Smooth muscle cell of the brain vasculature (primary cell): ENCODE results near the gene SHC3.

Experiments used
- DNase-seq: peaks from one replicate; pipeline ENCODE4 v3.0.0-alpha.2; 2012; ENCODE audit warnings: low read depth, low spot score

Gene SHC3

DNA sequence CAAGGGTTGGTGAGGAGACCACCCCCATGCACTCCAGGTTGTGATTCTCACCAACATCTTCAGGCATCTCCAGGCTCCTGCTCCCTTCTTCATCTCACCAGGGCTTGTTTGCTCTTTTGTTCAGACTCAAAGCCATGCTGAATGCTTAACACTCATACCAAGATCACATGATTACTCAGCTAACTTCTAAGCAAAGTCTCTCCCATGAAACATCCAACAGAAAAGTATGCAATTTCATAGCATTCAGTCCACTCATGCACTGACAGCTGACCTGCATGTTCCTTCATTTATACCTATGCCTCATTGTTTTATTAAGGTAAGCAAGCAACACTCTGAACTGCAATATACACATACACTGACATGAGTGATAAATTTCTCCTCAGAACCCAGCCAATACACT is 69.0 kb downstream of the SHC3 start:
- DNase-seq = no peak

- no peak for DNase-seq
Measured at GRCh38 chr9:89107406-89107805, 71.2 kb downstream of the SHC3 start.

DNA sequence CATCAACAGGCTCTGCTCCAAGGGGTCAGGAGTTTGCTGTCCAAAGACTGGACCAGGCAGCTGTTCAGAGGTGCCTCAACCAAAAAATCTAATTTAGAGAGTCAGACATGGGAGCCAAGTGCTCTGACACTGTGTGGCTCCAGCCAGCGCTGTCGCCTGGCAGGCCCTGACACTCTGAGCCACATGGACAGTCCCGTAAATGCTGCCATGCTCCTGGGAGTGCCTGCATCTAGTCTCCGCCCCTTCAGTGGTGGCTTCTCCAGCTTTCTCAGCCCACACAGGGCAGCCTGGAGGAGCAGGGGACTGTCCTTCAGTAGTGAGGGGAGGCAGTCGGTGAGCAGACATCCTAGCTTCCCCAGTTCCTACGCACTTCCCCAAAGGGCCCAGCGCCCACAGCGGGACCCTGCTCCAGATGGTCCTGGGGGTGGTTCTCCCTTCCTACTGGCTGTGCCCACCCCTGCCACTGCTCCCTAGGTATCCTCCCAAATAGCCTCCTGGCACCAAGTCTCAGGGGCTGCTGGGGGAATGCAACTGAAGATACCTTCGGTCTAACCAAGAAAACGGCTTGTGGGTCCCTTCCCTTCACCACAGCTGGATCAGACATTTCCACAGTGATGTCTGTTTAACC is 72.3 kb downstream of the SHC3 start:
- no peak for DNase-seq

DNA sequence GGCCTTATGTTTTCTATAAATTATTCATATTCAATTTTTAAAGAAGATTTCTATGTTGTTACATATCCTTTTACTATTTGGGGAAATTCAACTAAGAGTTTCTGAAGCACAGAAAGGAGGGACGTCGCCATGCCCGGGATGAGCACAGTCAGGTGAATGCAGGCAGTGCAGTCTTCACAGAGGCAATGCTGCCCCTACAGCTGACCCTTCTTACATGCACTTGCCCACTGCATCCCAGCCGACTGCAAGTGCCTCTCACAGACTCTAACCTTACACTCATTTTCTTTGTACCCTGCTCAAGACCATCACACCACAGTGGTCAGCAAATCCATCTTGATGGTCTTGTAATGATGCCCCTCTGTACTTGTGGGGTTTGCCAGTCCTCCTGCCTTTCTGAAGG is 73.8 kb downstream of the SHC3 start:
- no peak for DNase-seq

- no peak for DNase-seq
Measured at GRCh38 chr9:89097219-89097618, 81.4 kb downstream of the SHC3 start.

DNA sequence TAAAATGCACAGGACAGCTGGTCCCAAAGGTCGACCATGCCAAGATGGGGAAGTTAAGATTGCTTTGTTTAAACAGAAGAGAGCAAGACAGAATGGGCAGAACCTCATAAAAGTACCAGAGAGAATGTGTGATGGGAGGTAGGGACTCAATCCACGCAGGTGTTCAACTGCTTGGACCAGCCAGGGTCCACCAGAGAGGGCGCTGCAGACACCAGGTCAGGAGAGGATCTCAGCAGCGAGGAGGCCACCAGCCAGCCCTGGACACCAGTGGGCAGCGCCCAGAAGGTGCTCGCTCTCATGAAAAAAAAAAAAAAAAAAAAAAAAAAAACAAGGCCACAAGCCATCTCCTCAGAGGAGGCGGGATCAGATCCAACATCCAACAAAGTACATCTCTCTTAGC is 81.8 kb downstream of the SHC3 start:
- DNase-seq = no peak

DNA sequence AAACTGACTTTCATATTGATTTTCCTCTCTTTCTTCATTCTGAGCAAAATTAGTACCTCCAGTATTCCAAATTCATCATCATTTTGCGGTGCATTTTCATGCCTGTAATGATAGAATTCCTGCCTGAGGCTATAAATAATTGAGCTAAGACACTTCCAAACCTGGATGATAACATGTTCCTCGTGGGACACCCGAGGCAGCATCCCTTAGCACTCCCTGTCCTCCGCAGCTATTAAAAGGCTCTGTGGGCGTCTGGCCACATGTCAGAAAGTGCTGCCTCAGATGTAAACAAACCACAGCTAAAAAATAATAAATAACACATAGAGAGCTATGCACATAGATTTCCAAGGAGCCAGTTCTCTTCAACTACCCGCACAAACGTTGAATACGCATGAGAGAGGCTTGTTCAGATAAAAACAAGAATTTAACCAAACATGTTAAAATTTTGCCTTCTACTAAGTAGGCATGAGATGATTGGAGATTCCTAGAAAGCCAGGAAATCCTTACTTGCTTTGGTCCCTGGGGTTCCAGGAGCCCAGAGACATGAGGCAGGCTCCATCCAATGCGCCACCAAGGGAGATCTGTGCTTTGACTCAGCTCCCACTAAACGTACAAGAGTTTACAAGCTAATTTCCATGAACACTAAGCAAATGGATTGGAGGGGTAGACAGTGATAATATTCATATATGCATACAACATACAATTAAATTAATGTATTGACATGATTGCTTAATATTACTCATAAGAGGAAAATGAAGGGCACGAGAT is 82.7 kb downstream of the SHC3 start:
- DNase-seq = no peak

GRCh38 chr9:89093201-89093975 is 85.2 kb downstream of the SHC3 start:
- DNase-seq = no peak

- no peak for DNase-seq
Measured at GRCh38 chr9:89089176-89089575, 89.4 kb downstream of the SHC3 start.

DNA sequence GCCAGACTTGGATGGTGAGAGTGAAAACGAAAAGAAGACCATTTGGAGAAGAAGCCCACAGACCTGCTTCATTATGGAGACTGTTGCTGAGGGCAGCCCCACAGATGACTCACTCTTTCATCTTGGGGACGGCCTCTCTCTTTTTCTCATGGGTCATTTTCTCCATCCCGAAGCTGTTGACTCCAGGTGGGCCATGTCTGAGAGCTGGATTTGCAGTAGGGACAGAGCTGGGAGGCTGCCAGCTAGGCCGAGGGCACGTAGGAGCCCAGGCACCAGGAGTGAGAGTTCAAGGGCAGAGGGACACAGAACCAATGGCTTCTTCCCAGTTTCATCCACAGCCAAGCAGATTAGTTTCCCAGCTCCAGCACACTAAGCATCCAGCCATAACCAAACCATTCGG is 95.0 kb downstream of the SHC3 start:
- DNase-seq = no peak

- no peak for DNase-seq
Measured at GRCh38 chr9:89080193-89080592, 98.4 kb downstream of the SHC3 start.

DNA sequence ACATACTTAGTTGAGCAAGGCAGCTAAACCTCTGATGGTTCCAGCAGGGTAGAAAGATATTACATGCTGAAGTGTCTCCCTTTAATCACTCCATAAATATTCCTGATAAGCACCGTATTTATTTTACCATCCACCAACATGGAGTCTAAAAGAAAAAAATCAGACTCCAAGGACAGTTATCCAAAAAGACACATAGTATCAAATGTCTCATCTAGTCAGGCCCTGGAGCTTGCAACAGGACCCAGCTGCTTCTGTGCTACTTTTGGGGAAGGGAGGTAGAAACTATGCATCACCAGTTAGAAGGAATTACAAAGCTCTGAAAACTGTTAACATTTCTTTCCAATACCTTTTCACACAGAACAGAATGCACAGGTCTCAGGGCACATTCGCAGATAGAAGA is 99.2 kb downstream of the SHC3 start:
- no peak for DNase-seq

GRCh38 chr9:89078860-89079259 is 99.8 kb downstream of the SHC3 start:
- DNase-seq = no peak

- no peak for DNase-seq
Measured at GRCh38 chr9:89078421-89078820, 100.2 kb downstream of the SHC3 start.

DNA sequence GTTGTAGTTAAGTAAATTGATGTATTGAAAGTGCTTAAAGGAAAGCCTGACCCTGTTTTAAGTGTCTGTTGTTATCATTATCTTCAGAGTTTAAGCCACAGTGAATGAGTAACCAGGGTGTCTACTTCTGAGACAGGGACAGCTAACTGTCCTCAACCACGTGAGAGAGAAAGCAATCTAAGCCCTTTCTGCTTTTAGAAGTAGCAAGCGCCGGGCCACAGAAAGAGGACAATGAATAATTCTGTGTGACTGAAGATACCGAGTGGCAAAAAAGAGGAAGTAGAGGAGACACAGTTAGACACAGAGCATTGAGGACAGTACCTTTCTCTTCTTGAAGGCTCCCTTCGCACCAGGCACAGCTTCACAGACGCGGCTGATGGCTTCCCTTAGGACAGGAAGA is 101.1 kb downstream of the SHC3 start:
- DNase-seq = no peak

DNA sequence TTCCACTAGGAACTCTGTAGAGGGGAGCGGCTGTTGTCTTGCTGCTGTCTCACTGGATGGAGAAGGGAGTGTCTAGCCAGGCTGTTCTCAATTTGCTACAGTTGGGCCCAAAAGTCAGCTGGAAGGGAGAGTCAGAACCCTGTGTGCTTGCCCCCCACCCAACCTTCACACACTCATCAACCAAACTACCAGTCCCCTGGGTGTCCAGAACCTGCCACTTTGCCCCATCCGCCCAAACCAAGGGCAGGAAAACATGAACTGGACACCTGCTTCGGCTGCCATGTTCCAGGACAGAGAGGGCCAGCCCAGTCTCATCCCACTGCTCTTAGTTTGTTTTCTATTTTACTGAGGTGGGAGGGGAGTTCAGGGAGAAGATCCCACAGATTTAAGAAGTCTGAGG is 105.2 kb downstream of the SHC3 start:
- DNase-seq = no peak

- no peak for DNase-seq
Measured at GRCh38 chr9:89071591-89071990, 107.0 kb downstream of the SHC3 start.

DNA sequence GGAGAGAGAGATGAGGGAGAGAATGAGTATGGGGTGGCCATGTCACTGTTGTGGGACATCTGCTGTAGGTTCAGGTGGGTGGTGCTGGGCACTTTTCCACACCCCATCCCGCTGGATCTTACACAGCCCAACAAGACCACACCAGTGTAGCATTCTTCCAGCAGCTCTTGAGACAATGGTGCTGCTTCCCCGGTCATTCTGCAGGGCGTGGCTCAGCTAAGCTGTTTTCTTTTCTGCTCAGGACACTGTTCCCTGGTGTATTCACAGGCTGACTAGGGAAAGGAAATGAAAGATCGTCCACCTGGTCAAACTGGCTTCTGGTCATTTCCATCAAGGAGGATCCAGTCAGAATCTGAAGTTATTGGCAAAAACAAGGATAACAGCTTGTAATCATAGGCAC is 111.8 kb downstream of the SHC3 start:
- DNase-seq = no peak

DNA sequence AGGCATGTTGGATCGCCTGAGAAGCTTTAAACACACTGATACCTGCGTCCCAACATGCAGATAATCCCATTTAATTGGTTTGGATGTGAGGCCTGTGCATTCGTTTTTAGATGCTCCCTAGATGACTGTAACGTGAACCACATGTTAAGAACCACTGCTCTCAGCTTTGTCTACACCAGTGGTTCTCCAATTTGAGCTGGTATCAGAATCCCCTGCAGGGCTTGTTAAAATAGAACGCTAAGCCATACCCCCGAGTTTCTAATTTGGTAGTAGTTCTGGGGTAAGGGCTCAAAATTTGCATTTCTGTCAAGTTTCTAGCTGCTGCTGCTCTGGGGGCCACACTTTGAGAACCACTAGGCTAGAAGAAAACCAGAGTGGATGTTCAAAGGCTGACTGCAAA is 112.7 kb downstream of the SHC3 start:
- no peak for DNase-seq

DNA sequence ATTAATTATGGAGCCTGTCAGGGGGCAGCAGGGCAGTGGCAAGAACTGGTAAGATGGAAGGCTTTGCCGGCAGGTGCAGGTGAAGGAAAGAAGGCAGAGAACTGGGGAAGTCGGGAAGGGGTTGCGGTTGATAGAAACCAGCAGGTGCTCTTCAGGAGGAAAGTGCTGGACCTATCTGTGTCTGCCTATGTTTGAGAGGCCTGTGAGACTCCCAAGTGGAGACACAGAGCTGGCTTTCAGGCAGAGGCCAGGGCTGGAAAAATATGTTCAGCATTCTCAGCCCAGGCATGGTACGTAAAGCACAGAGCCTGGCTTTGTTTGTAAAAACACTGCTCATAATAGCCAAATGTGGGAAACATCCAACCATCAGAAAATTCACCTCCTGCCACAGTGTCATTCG is 117.8 kb downstream of the SHC3 start:
- DNase-seq = no peak

- no peak for DNase-seq
Measured at GRCh38 chr9:89059925-89060506, 118.6 kb downstream of the SHC3 start.

DNA sequence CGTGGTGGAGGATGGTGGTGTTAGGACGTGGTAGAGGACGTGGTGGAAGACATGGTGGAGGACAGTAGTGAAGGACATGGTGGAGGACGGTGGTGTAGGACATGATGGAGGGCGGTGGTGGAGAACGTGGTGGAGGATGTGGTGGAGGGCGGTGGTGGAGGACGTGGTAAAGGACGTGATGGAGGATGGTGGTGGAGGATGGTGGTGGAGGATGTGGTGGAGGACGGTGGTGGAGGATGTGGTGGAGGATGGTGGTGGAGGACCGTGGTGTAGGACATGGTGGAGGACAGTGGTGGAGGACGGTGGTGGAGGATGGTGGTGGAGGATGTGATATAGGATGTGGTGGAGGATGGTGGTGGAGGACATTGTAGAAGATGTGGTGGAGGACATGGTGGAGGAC is 119.7 kb downstream of the SHC3 start:
- no peak for DNase-seq
